ENCODE data around the gene GALNT8.

GALNT8 gene

DNA sequence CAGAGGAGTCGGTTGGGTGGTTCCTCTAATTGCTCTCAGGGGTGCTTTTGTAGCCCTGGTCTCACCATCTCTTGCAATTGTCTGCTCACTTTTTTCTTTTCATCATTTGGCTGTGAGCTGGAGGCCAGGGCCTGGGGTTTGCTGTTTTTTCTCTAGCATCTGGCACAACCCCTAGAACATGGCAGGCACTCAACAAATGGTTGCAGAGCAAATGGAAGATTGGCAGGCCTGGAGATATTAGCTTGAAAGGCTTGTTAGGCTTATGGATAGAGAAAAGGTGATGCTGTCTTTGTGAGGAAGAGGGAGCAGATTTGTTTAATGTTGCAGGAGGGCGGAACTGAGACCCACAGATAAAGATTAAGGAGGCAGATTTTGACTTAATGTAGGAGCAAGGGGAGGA lies 47.0 kb downstream of the GALNT8 start:
- TF ChIP-seq, protein P1, sequence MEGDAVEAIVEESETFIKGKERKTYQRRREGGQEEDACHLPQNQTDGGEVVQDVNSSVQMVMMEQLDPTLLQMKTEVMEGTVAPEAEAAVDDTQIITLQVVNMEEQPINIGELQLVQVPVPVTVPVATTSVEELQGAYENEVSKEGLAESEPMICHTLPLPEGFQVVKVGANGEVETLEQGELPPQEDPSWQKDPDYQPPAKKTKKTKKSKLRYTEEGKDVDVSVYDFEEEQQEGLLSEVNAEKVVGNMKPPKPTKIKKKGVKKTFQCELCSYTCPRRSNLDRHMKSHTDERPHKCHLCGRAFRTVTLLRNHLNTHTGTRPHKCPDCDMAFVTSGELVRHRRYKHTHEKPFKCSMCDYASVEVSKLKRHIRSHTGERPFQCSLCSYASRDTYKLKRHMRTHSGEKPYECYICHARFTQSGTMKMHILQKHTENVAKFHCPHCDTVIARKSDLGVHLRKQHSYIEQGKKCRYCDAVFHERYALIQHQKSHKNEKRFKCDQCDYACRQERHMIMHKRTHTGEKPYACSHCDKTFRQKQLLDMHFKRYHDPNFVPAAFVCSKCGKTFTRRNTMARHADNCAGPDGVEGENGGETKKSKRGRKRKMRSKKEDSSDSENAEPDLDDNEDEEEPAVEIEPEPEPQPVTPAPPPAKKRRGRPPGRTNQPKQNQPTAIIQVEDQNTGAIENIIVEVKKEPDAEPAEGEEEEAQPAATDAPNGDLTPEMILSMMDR (IDR thresholded peaks at IDR 0.05; ENCODE audit: borderline replicate concordance, insufficient read depth, low read depth, low read length) = no peak
- no peak overlapping the region for H3K4me3 ChIP-seq (ENCODE audit: low read depth, low read length)

DNA sequence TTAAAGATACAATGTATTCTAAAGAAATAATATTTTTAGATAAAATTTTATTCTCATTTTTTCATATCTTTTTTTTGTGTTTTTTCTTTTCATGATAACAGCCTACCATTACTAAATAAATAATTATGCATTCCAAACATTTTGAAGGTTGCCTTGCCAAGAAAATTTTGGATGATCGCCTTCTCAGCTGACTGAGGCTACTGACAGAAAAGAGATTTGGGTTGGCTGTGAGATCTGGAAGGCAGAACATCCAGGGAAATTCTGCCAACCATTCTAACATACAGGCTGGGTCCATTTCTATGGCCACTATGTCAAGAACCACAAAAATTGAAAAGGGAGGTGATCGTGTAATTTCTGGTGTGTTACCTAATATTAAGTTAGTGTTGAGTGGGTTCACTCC lies 48.1 kb downstream of the GALNT8 start:
- no peak overlapping the region for H3K4me3 ChIP-seq (ENCODE audit: low read depth, low read length)
- TF ChIP-seq, protein P1 (IDR thresholded peaks at IDR 0.05; ENCODE audit: borderline replicate concordance, insufficient read depth, low read depth, low read length) = no peak

DNA sequence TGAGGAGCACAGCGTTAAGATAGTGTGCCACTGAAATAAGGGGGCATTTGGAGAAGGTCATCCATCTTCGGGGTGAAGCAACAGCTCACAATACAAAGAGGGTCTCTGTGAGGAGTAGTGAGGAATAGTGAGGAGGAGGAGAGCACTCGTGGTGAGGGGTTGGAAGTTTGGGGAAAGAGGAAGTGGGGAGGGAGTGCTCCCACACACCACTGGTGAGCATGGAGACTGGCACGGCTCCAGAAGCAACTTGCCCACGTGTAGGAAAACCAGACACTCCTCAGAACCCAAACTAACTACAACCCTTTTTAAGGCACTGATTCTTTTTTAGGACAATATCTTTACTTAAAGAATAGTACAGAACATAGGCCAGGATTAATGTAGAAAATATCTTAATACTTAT lies 48.9 kb downstream of the GALNT8 start:
- TF ChIP-seq, protein P1 (IDR thresholded peaks at IDR 0.05; ENCODE audit: borderline replicate concordance, insufficient read depth, low read depth, low read length) = no peak

DNA sequence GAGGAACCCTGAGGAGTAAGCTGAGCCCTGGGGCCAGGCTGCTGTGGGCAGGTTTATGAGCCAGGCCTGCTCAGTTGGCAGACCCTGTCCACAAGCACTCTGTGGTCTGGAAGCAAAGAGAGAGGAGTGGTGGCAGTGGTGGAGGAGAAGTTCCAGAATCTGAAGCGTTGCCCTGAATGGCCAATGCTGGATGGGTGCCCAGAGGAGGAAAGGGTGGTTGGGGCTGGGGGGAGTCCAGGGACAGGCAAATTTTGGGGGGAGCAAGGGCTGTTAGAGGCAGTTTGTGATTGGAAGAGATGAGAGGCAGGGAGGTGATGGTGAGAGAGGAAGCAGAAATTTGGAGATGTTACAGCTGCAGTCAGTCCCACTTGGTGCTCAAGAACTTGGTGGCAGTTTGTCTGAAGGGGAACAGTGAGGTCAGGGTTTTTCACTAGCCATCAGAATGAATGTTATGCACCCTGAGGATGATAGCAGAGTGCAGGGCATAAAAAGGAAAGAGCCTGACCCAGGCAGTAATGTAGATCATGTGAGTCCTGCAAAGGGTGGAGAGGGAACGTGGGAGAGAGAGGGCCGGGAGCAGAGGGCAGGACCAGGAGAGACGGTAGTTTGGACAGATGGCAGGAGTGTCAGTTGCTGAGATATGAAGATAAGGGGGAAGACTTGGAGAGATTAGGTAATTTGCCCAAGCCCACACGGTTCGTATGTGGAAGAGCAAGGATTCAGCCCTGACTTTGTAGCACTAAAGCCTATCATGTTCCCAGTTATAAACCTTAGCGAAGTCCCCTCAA lies 51.2 kb downstream of the GALNT8 start:
- TF ChIP-seq, protein P1 (IDR thresholded peaks at IDR 0.05; ENCODE audit: borderline replicate concordance, insufficient read depth, low read depth, low read length) = no peak
- no peak overlapping the region for H3K4me3 ChIP-seq (ENCODE audit: low read depth, low read length)

More for the DNA sequence above, 48.9 kb downstream of the GALNT8 start:
- H3K4me3 ChIP-seq (ENCODE audit: low read depth, low read length) = no peak overlapping the region

DNA sequence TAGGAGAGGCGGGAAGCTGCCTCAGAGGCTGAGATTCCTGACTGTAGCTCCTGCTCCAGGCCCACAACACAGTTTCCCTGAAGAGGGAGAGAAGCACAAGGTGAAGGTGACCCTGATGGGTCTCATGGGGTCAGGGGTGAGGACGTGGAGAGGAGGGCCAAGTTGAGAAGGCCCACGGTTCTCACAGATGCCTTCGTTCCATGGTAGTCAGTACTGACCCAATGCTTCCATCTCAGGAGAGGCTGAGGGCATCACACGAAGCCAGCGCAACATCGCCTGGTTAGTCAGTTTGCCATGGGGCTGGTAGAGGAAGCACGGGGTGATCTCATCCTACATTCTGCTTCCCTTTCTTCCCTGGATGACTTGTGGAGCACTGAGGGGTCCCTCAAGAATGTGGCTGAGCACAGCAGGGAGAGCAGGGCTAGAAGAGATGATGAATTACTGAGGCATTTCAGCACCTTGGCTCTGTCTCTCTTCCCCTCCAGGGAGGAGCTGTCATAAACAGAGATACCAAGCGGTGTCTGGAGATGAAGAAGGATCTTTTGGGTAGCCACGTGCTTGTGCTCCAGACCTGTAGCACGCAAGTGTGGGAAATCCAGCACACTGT lies 51.9 kb downstream of the GALNT8 start:
- TF ChIP-seq, protein P1 (IDR thresholded peaks at IDR 0.05; ENCODE audit: borderline replicate concordance, insufficient read depth, low read depth, low read length) = no peak

DNA sequence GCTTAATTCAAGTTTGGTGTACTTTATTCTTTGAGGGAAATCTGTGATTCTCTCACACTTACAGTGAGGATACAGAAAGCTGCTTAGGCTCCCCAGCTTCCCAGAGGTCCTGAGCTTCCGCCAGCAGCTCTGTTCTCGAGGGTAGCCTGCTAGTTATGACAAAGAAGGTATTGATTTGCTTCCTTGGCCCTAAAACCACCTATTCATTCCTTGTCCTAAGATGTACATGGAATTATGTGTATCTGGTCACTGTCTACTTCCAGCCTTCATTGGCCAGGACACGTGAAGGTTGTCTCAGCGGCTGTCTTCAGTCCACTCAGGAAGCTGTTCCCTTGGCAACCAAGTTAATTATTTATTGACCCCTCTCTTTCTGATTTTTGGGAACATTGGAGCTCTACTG lies 55.7 kb downstream of the GALNT8 start:
- TF ChIP-seq, protein P1 (IDR thresholded peaks at IDR 0.05; ENCODE audit: borderline replicate concordance, insufficient read depth, low read depth, low read length) = no peak
- no peak overlapping the region for H3K4me3 ChIP-seq (ENCODE audit: low read depth, low read length)

More for the DNA sequence above, 51.9 kb downstream of the GALNT8 start:
- no peak overlapping the region for H3K4me3 ChIP-seq (ENCODE audit: low read depth, low read length)

DNA sequence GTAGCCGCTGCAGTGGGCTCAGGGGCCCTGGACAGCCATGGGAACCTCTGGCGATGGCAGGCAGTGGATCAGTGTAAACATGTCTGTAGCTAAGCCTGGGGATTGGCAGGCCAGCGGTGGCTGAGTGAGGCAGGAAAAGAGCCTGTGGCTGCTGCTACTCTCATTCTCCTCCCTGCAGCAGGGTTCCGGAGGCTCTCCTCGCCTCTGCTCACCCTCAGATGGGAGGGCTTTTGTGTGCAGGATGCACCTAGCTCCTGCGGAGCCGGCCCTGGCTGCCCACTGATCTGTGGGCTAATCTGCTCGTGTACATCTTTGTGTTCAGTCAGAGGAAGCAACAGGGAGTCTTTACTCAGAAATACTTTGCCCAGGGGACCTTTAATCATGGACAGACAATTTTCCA lies 59.5 kb downstream of the GALNT8 start:
- no peak overlapping the region for H3K4me3 ChIP-seq (ENCODE audit: low read depth, low read length)
- TF ChIP-seq, protein P1 (IDR thresholded peaks at IDR 0.05; ENCODE audit: borderline replicate concordance, insufficient read depth, low read depth, low read length) = no peak

Measured in GM12875 (cell line).